ENCODE results near the gene RCAN1. TPM values are rescaled to one million over a fixed set of nuclear protein-coding genes. Genes with fewer than 3 reads are reported as not detected.

The RCAN1 gene
- total RNA-seq, 1 donor, result 3.2 TPM

- DNase-seq (ENCODE audit: low read depth in 2 of 3, low spot score in 2 of 3), result no peak
These were observed 66.0 kb downstream of the RCAN1 start for GRCh38 chr21:34548781-34549376.

GRCh38 chr21:34546542-34546941, 68.4 kb downstream of the RCAN1 start:
- DNase-seq (ENCODE audit: low read depth in 2 of 3, low spot score in 2 of 3), result no peak

- DNase-seq (ENCODE audit: low read depth in 2 of 3, low spot score in 2 of 3), result peak in 2 of 3 donors; percentile 62 to 86
These were observed 69.6 kb downstream of the RCAN1 start for GRCh38 chr21:34545079-34545884.

GRCh38 chr21:34544032-34544496, 70.8 kb downstream of the RCAN1 start:
- DNase-seq (ENCODE audit: low read depth in 2 of 3, low spot score in 2 of 3), result peak in 2 of 3 donors; percentile 40 to 55

GRCh38 chr21:34543017-34543416, 71.9 kb downstream of the RCAN1 start:
- DNase-seq (ENCODE audit: low read depth in 2 of 3, low spot score in 2 of 3), result no peak

- no peak for DNase-seq (ENCODE audit: low read depth in 2 of 3, low spot score in 2 of 3)
These were observed 74.7 kb downstream of the RCAN1 start for GRCh38 chr21:34540206-34540605.

- no peak for DNase-seq (ENCODE audit: low read depth in 2 of 3, low spot score in 2 of 3)
These were observed 77.1 kb downstream of the RCAN1 start for GRCh38 chr21:34537838-34538237.

GRCh38 chr21:34536820-34537219, 78.1 kb downstream of the RCAN1 start:
- no peak for DNase-seq (ENCODE audit: low read depth in 2 of 3, low spot score in 2 of 3)

GRCh38 chr21:34536311-34536710, 78.6 kb downstream of the RCAN1 start:
- no peak for DNase-seq (ENCODE audit: low read depth in 2 of 3, low spot score in 2 of 3)

GRCh38 chr21:34535886-34536285, 79.0 kb downstream of the RCAN1 start:
- DNase-seq (ENCODE audit: low read depth in 2 of 3, low spot score in 2 of 3), result no peak

- DNase-seq (ENCODE audit: low read depth in 2 of 3, low spot score in 2 of 3), result no peak
These were observed 80.4 kb downstream of the RCAN1 start for GRCh38 chr21:34534522-34534921.

GRCh38 chr21:34533938-34534337, 81.0 kb downstream of the RCAN1 start:
- DNase-seq (ENCODE audit: low read depth in 2 of 3, low spot score in 2 of 3), result no peak

GRCh38 chr21:34531399-34531798, 83.5 kb downstream of the RCAN1 start:
- no peak for DNase-seq (ENCODE audit: low read depth in 2 of 3, low spot score in 2 of 3)

- no peak for DNase-seq (ENCODE audit: low read depth in 2 of 3, low spot score in 2 of 3)
These were observed 84.7 kb downstream of the RCAN1 start for GRCh38 chr21:34530261-34530660.

- DNase-seq (ENCODE audit: low read depth in 2 of 3, low spot score in 2 of 3), result no peak
These were observed 86.8 kb downstream of the RCAN1 start for GRCh38 chr21:34528131-34528561.

GRCh38 chr21:34526618-34527290, 88.2 kb downstream of the RCAN1 start:
- peak in 1 of 3 donors; percentile 43 for DNase-seq (ENCODE audit: low read depth in 2 of 3, low spot score in 2 of 3)

GRCh38 chr21:34526241-34526617, 88.7 kb downstream of the RCAN1 start:
- no peak for DNase-seq (ENCODE audit: low read depth in 2 of 3, low spot score in 2 of 3)

- no peak for DNase-seq (ENCODE audit: low read depth in 2 of 3, low spot score in 2 of 3)
These were observed 90.0 kb downstream of the RCAN1 start for GRCh38 chr21:34524646-34525601.

- DNase-seq (ENCODE audit: low read depth in 2 of 3, low spot score in 2 of 3), result no peak
These were observed 91.8 kb downstream of the RCAN1 start for GRCh38 chr21:34523019-34523555.

- DNase-seq (ENCODE audit: low read depth in 2 of 3, low spot score in 2 of 3), result no peak
These were observed 92.6 kb downstream of the RCAN1 start for GRCh38 chr21:34522284-34522683.
